ENCODE data around the gene MTCL3.

GRCh38 chr6:127484212-127484863 lies 34.8 kb downstream of the MTCL3 start:
- TF ChIP-seq CTCF (conservative IDR thresholded peaks at IDR 0.05 in 1 of 2, IDR thresholded peaks at IDR 0.05 in 1 of 2; ENCODE audit: low read depth in 1 of 2, low read length in 2 of 2) (no peak), EZH2 (IDR thresholded peaks at IDR 0.05; ENCODE audit: low read length, missing control alignments) (no peak)

Measured in fibroblast of lung (primary cell).